ENCODE measurements around the gene GPC6. TPM values are rescaled to one million over a fixed set of nuclear protein-coding genes. Genes with fewer than 3 reads are reported as not detected.

GPC6 gene
- total RNA-seq, 1 experiment from 2014 or later = not detected

DNA sequence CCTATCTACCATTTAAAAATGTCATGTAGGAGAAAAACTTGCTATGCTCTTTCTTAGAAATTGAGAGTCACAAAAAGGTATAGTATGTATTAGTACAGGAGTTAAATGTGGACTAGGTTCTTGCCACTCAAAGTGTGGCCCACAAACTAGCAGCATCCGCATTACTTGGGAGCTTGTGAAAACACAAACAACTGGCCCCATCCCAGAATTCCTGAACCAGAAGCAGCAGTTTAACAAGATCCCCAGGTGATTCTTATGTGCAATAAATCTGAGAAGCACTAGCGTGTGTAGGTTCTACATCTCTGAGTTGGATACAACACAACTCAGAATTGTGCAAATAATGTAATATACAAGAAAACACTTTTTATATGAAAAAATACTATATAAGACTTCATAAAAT lies 927.0 kb downstream of the GPC6 start:
- BruUV-seq (replicated peaks) = no TSS peak
- no peak overlapping the region for H3K27ac Mint-ChIP-seq (ENCODE audit: unreplicated experiment)
- no peaks in the 10 kb centered on the region for H3K27me3 Mint-ChIP-seq (ENCODE audit: unreplicated experiment)
- DNase-seq = no peak
- H3K4me3 Mint-ChIP-seq (ENCODE audit: low read depth, unreplicated experiment) = no peak overlapping the region
- peaks cover 7% of the 10 kb centered on the region for H3K9me3 Mint-ChIP-seq (ENCODE audit: low read depth, unreplicated experiment)
- CTCF ChIA-PET = no interaction called here
- intact Hi-C loops (cut with micrococcal nuclease; ENCODE audit: unreplicated experiment) = no loop called here
- no peaks in the 10 kb centered on the region for H3K4me1 Mint-ChIP-seq (ENCODE audit: low read depth, unreplicated experiment)
- TF ChIP-seq, protein P1, sequence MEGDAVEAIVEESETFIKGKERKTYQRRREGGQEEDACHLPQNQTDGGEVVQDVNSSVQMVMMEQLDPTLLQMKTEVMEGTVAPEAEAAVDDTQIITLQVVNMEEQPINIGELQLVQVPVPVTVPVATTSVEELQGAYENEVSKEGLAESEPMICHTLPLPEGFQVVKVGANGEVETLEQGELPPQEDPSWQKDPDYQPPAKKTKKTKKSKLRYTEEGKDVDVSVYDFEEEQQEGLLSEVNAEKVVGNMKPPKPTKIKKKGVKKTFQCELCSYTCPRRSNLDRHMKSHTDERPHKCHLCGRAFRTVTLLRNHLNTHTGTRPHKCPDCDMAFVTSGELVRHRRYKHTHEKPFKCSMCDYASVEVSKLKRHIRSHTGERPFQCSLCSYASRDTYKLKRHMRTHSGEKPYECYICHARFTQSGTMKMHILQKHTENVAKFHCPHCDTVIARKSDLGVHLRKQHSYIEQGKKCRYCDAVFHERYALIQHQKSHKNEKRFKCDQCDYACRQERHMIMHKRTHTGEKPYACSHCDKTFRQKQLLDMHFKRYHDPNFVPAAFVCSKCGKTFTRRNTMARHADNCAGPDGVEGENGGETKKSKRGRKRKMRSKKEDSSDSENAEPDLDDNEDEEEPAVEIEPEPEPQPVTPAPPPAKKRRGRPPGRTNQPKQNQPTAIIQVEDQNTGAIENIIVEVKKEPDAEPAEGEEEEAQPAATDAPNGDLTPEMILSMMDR (IDR thresholded peaks at IDR 0.05; ENCODE audit: unreplicated experiment) = no peak
- no peaks in the 10 kb centered on the region for H3K36me3 Mint-ChIP-seq (ENCODE audit: insufficient read depth, unreplicated experiment)

DNA sequence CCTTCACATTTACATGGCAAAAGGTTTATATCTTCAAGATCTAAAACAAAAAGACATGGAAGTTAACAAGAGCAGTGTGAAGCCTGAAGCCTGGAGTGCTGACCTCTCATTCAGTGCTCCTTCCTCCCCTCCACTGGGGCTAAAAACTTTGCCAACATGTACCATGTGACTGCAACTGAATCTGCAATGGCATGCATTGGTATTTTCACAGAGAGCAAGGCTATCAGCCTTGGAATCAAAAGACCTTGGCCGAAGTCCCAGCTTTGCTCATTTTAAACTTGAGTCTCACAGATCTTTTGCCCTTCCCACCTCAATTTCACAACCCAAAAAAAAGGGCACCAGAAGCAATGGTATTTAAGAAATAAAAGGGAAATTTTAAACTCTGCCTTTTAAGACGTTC lies 927.8 kb downstream of the GPC6 start:
- CTCF ChIA-PET = no interaction called here
- no peak overlapping the region for H3K27ac Mint-ChIP-seq (ENCODE audit: unreplicated experiment)
- H3K9me3 Mint-ChIP-seq (ENCODE audit: low read depth, unreplicated experiment) = peaks cover 7% of the 10 kb centered on the region
- no peaks in the 10 kb centered on the region for H3K36me3 Mint-ChIP-seq (ENCODE audit: insufficient read depth, unreplicated experiment)
- BruUV-seq (replicated peaks) = no TSS peak
- no peak for DNase-seq
- TF ChIP-seq, protein P1 (IDR thresholded peaks at IDR 0.05; ENCODE audit: unreplicated experiment) = no peak
- H3K4me3 Mint-ChIP-seq (ENCODE audit: low read depth, unreplicated experiment) = no peak overlapping the region
- intact Hi-C loops (cut with micrococcal nuclease; ENCODE audit: unreplicated experiment) = no loop called here
- H3K4me1 Mint-ChIP-seq (ENCODE audit: low read depth, unreplicated experiment) = no peaks in the 10 kb centered on the region
- no peaks in the 10 kb centered on the region for H3K27me3 Mint-ChIP-seq (ENCODE audit: unreplicated experiment)

DNA sequence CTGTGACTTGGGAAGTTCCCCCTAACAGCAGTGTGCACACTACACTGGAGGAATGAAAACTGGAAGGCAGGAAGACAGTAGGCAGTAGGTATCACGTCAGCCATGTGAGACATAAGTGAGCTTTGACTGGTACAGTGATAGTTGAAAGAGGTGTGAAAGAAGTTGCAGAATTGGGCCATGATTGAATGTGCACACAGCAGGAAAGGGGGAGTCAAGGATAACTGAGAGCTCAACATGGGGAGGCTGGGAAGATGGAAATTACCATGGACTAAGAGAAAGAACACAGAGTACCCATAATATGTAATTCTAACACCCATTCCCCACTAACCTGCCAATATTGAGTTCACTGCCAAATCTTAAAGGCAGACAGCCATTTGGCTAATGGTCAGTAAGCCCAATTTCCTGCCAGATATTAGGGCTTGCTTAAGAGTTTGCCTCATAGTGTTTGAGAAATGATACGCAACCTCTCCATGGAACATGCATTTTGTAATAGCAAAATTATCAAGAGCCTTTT lies 931.2 kb downstream of the GPC6 start:
- CTCF ChIA-PET = no interaction called here
- no peak overlapping the region for H3K27ac Mint-ChIP-seq (ENCODE audit: unreplicated experiment)
- DNase-seq = no peak
- no peaks in the 10 kb centered on the region for H3K36me3 Mint-ChIP-seq (ENCODE audit: insufficient read depth, unreplicated experiment)
- TF ChIP-seq, protein P1 (IDR thresholded peaks at IDR 0.05; ENCODE audit: unreplicated experiment) = no peak
- intact Hi-C loops (cut with micrococcal nuclease; ENCODE audit: unreplicated experiment) = no loop called here
- no TSS peak for BruUV-seq (replicated peaks)
- no peaks in the 10 kb centered on the region for H3K4me1 Mint-ChIP-seq (ENCODE audit: low read depth, unreplicated experiment)
- no peaks in the 10 kb centered on the region for H3K27me3 Mint-ChIP-seq (ENCODE audit: unreplicated experiment)
- no peak overlapping the region for H3K4me3 Mint-ChIP-seq (ENCODE audit: low read depth, unreplicated experiment)
- peaks cover 9% of the 10 kb centered on the region for H3K9me3 Mint-ChIP-seq (ENCODE audit: low read depth, unreplicated experiment)

DNA sequence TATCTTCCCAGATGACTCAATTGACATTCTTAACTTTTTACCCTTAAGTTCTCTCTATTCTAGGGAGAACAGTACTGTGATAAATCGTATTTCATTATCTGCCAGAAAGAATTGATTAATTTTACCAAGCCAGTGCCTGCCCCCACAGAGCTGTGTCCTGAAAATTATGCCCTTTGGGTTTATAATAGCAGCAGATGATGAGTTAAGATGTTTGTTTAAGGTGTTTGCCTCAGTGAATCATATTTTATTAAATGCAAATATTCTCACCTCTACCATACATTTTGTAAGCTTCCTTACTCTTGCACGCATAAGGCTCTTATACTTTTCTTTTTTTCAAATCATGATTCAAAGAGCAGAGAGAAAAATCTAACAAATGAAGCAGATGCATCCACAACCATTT lies 934.3 kb downstream of the GPC6 start:
- no peak overlapping the region for H3K27ac Mint-ChIP-seq (ENCODE audit: unreplicated experiment)
- no TSS peak for BruUV-seq (replicated peaks)
- CTCF ChIA-PET = no interaction called here

More for the DNA sequence above, 934.3 kb downstream of the GPC6 start:
- no peaks in the 10 kb centered on the region for H3K4me1 Mint-ChIP-seq (ENCODE audit: low read depth, unreplicated experiment)
- H3K27me3 Mint-ChIP-seq (ENCODE audit: unreplicated experiment) = no peaks in the 10 kb centered on the region
- DNase-seq = no peak
- intact Hi-C loops (cut with micrococcal nuclease; ENCODE audit: unreplicated experiment) = no loop called here
- H3K36me3 Mint-ChIP-seq (ENCODE audit: insufficient read depth, unreplicated experiment) = no peaks in the 10 kb centered on the region
- TF ChIP-seq, protein P1 (IDR thresholded peaks at IDR 0.05; ENCODE audit: unreplicated experiment) = no peak
- no peak overlapping the region for H3K4me3 Mint-ChIP-seq (ENCODE audit: low read depth, unreplicated experiment)
- peaks cover 4% of the 10 kb centered on the region for H3K9me3 Mint-ChIP-seq (ENCODE audit: low read depth, unreplicated experiment)

Data from Calu3 (cell line).